Smooth muscle cell (in vitro differentiated cells): ENCODE data around the gene ECT2L. TPM values are rescaled to one million over a fixed set of nuclear protein-coding genes. Genes with fewer than 3 reads are reported as not detected.

Source experiments
- DNase-seq: peaks from one replicate; lab custom pipeline; 2025; ENCODE audit not compliant: unreplicated experiment; lab: John Stamatoyannopoulos, UW
- H2AFZ ChIP-seq: fragments of 200-600 bp; sonication (generic); 2 replicates; pipeline ENCODE4 v1.6.0; 2016; ENCODE audit warnings: antibody characterized with exemption, low read depth, mild to moderate bottlenecking
- H3F3A ChIP-seq: fragments of 200-600 bp; sonication (generic); 2 replicates; pipeline ENCODE4 v1.6.0; 2017; ENCODE audit warnings: antibody characterized with exemption, low read depth
- H3K27ac ChIP-seq: fragments of 200-600 bp; sonication (generic); 2 replicates; pipeline ENCODE4 v1.5.1; 2016; ENCODE audit warnings: low read depth, mild to moderate bottlenecking
- H3K27me3 ChIP-seq: fragments of 200-600 bp; sonication (generic); 2 replicates; pipeline ENCODE4 v1.6.1; 2016; ENCODE audit warnings: low read depth, mild to moderate bottlenecking
- H3K36me3 ChIP-seq: fragments of 200-600 bp; sonication (generic); 2 replicates; pipeline ENCODE4 v1.5.1; 2016; ENCODE audit warnings: low read depth
- H3K4me1 ChIP-seq: fragments of 200-600 bp; sonication (generic); 2 replicates; pipeline ENCODE4 v1.5.1; 2016; ENCODE audit warnings: low read depth
- H3K4me2 ChIP-seq: fragments of 200-600 bp; sonication (generic); 2 replicates; pipeline ENCODE4 v1.6.0; 2016; ENCODE audit warnings: mild to moderate bottlenecking
- H3K4me3 ChIP-seq: fragments of 200-600 bp; sonication (generic); 2 replicates; pipeline ENCODE4 v1.5.1; 2016; ENCODE audit warnings: mild to moderate bottlenecking
- H3K79me2 ChIP-seq: fragments of 200-600 bp; sonication (generic); 2 replicates; pipeline ENCODE4 v1.6.0; 2016; ENCODE audit warnings: low read depth, mild to moderate bottlenecking
- H3K9ac ChIP-seq: fragments of 200-600 bp; sonication (generic); 2 replicates; pipeline ENCODE4 v1.6.0; 2016; ENCODE audit warnings: low read depth
- H3K9me3 ChIP-seq: fragments of 200-600 bp; sonication (generic); replicated peaks from 2 replicates; pipeline ENCODE4 v1.5.1; 2016; ENCODE audit warnings: low read depth
- H4K20me1 ChIP-seq: fragments of 200-600 bp; sonication (generic); 2 replicates; pipeline ENCODE4 v1.6.0; 2016; ENCODE audit warnings: low read depth
- CTCF ChIP-seq: fragments of 200-600 bp; sonication (generic); IDR thresholded peaks from 2 replicates; pipeline ENCODE4 v1.5.1; 2017; ENCODE audit warnings: borderline replicate concordance, mild to moderate bottlenecking, antibody characterized with exemption; ENCODE audit not compliant: insufficient read depth, poor library complexity, severe bottlenecking
- WGBS: methylation state at CpG from one replicate; pipeline ENCODE4 v1.1.7; 2016; ENCODE audit warnings: low lambda C conversion rate; 5-methylcytosine and 5-hydroxymethylcytosine counted together
- polyA plus RNA-seq: library from polyadenylated mRNA; unstranded; fragments of >200 nt; fragmentation: Nextera tagmentation; extraction: Ambion mirVana; gene quantifications from 2 replicates; pipeline ENCODE4 v1.2.1, GENCODE V29; 2016
- total RNA-seq: library from RNA; depleted of rRNA; stranded (reverse); fragments of >200 nt; gene quantifications from 2 replicates; pipeline ENCODE4 v1.2.3, GENCODE V29; 2014

Gene ECT2L
- total and polyA plus RNA-seq, 2 experiments from 2014 or later = 0.14 TPM; not detected in 1

GRCh38 chr6:138948004-138948403 is 152.1 kb downstream of the ECT2L start:
- peaks cover 20% of the 10 kb centered on the region for H3K4me1 ChIP-seq
- no peak overlapping the region for H2AFZ ChIP-seq
- 84% methylated on average over 2 of the region's 2 CpGs for WGBS
- no peak for DNase-seq
- H3K27me3 ChIP-seq = no peaks in the 10 kb centered on the region
- H3K27ac ChIP-seq = no peak overlapping the region
- H3K4me3 ChIP-seq = no peak overlapping the region
- peaks cover 4% of the 10 kb centered on the region for H3F3A ChIP-seq
- peaks cover 6% of the 10 kb centered on the region for H3K36me3 ChIP-seq
- peaks cover 72% of the 10 kb centered on the region for H3K79me2 ChIP-seq
- no peak overlapping the region for H3K9ac ChIP-seq
- TF ChIP-seq CTCF = no peak
- H4K20me1 ChIP-seq = peaks cover 53% of the 10 kb centered on the region
- no peak overlapping the region for H3K4me2 ChIP-seq
- H3K9me3 ChIP-seq = no peaks in the 10 kb centered on the region

GRCh38 chr6:138948546-138949179 is 152.8 kb downstream of the ECT2L start:
- no peaks in the 10 kb centered on the region for H3K9me3 ChIP-seq
- H3K79me2 ChIP-seq = peaks cover 78% of the 10 kb centered on the region
- H3K4me3 ChIP-seq = no peak overlapping the region
- H3K36me3 ChIP-seq = peaks cover 6% of the 10 kb centered on the region
- no peaks in the 10 kb centered on the region for H3K27me3 ChIP-seq
- no peak overlapping the region for H3K9ac ChIP-seq
- 77% methylated on average over 1 of the region's 1 CpG for WGBS
- H3K4me1 ChIP-seq = peaks cover 16% of the 10 kb centered on the region
- H3F3A ChIP-seq = peaks cover 4% of the 10 kb centered on the region
- no peak for TF ChIP-seq CTCF
- no peak for DNase-seq
- no peak overlapping the region for H3K4me2 ChIP-seq
- no peak overlapping the region for H2AFZ ChIP-seq
- peaks cover 59% of the 10 kb centered on the region for H4K20me1 ChIP-seq
- no peak overlapping the region for H3K27ac ChIP-seq

GRCh38 chr6:138953451-138953850 is 157.6 kb downstream of the ECT2L start:
- no peak for TF ChIP-seq CTCF
- Histone ChIP-seq H3F3A (peaks cover 4% of the 10 kb centered on the region), H3K27ac (no peak overlapping the region), H3K4me2 (no peak overlapping the region), H3K9ac (no peak overlapping the region), H3K79me2 (peaks cover 100% of the 10 kb centered on the region), H4K20me1 (peaks cover 92% of the 10 kb centered on the region), H3K4me1 (no peaks in the 10 kb centered on the region), H3K36me3 (no peaks in the 10 kb centered on the region), H2AFZ (no peak overlapping the region), H3K27me3 (no peaks in the 10 kb centered on the region), H3K9me3 (no peaks in the 10 kb centered on the region), H3K4me3 (no peak overlapping the region)
- DNase-seq = no peak
- 89% methylated on average over 1 of the region's 1 CpG for WGBS

Other genes starting within 250 kb of the ECT2L start
- 9.5 and 13.9 TPM in 2 replicates for gene CCDC28A, start 22.3 kb upstream of the ECT2L start, total RNA-seq
- gene CCDC28A, start 22.3 kb upstream of the ECT2L start, polyA plus RNA-seq = 12.3 and 13.2 TPM in 2 replicates
- 58.2 and 99.8 TPM in 2 replicates for gene REPS1, start 192.2 kb downstream of the ECT2L start, total RNA-seq
- 26.6 and 29.0 TPM in 2 replicates for gene REPS1, start 192.2 kb downstream of the ECT2L start, polyA plus RNA-seq
- gene ABRACL, start 232.7 kb downstream of the ECT2L start, total RNA-seq = 47.9 and 48.1 TPM in 2 replicates
- 40.3 and 46.0 TPM in 2 replicates for gene ABRACL, start 232.7 kb downstream of the ECT2L start, polyA plus RNA-seq